Measurements from ENCODE around the gene TRABD2B.

- TF ChIP-seq CTCF (IDR thresholded peaks at IDR 0.05): no peak
- TF ChIP-seq ZFX (IDR thresholded peaks at IDR 0.05; ENCODE audit: borderline replicate concordance): no peak
Observed at GRCh38 chr1:47843059-47843458, 154.1 kb downstream of the TRABD2B start.
